Pulmonary artery endothelial cell (primary cell): ENCODE results near the gene ZDHHC24. TPM values are rescaled to one million over a fixed set of nuclear protein-coding genes. Genes with fewer than 3 reads are reported as not detected.
A peak's percentile ranks its signal among the peaks of the same experiment; 100 is the strongest.
"Not testable (repeated sequence)": the region's sequence is repeated elsewhere in the genome, so short reads cannot be mapped to it uniquely, and the experiment has no call there.

Experiments
- DNase-seq: peaks from one replicate; pipeline ENCODE4 v3.0.0-alpha.2; 2011; ENCODE audit warnings: low read depth, low spot score
- total RNA-seq: library from RNA; depleted of rRNA; stranded (reverse); fragments of >200 nt; gene quantifications from 2 replicates; pipeline ENCODE4 v1.2.3, GENCODE V29; 2014

The ZDHHC24 gene
- total RNA-seq, 1 donor from 2014 or later, result 20.2 TPM

DNA sequence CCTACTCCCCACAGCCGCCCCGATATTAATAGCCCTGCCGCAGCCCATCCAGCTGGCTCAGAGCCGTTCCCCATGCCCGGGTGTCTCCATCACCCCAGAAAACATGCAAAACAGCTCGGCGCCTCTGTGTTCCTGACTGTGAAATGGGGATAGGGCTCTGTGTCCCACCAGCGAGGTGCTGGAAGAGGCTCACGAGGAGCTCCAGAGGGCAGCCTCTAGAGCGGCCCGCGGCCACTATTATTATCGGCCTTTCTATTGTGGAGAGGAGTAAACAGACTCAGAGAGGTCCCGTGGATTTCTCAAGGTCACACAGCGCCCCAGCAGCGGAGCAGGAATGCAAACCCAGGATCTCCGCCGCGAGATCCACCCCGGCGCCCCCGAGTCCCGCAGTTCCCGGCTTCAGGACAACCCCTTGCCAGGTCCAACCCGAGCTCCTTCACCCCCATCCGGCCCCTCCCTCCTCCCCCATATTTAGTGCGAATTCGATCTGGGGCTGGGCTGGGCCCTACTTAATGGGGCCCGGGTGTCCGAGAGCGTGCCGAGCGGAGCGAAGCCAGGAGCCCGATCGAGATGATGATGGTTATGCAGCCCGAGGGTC, 619 bp upstream of the ZDHHC24 start, which contains the start of gene ACTN3:
ACTN3 (plus strand) TSS at position 536 of the 598 bp plus-strand sequence; CDS start at position 571, 35 bp downstream.
- DNase-seq, result no peak

DNA sequence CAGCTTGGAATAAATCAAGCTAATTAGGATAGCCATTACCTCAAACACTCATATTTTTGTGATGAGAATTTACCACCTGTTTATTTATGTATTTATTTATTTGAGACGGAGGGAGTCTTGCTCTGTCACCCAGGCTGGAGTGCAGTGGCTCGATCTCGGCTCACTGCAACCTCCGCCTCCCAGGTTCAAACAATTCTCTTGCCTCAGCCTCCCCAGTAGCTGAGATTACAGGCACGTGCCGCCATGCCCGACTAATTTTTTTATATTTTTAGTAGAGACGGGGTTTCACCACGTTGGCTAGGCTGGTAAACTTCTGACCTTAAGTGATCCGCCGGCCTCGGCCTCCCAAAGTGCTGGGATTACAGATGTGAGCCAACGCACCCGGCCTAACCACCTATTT, 896 bp downstream of the ZDHHC24 start:
- DNase-seq, result not testable (repeated sequence)

DNA sequence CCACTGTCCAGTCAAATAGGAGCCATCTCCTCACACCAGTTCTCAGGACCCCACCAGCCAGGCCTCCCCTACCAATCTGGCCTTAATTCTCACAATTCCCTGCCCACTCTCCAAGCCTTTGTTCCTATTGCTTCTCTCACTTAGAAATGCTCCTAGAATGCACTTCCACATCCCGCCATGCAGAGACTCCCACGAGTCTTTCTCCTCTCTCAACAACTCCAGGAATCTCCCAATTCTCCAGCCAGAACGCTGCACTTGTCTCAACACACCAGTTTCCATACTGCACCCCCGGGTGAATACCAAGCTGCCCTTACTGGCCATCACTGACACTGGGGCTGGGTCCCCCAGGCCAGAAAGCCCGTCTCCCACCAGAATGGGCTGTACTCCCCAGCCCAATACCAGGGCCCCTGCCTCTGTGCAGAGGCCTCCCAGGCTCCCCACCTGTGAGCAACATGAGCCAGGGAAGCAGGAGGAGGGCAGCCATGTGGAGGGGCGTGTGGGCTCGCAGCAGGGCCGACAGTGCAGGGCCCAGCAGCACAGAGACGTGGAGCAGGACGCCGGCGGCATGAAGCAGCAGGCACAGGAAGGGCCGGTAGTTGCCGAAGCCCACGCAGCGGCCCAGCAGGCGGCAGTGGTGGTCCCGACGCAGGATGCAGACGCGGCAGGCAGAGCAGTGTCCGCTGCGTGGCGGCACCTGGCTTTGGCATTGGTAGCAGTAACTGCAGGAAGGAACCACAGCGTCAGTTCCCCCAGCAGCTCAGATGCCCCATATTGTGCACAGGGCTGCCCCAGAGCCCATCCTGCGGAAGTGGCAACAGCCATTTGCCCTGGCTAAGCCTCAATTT, 2.4 kb downstream of the ZDHHC24 start:
- peak; percentile 41 for DNase-seq

DNA sequence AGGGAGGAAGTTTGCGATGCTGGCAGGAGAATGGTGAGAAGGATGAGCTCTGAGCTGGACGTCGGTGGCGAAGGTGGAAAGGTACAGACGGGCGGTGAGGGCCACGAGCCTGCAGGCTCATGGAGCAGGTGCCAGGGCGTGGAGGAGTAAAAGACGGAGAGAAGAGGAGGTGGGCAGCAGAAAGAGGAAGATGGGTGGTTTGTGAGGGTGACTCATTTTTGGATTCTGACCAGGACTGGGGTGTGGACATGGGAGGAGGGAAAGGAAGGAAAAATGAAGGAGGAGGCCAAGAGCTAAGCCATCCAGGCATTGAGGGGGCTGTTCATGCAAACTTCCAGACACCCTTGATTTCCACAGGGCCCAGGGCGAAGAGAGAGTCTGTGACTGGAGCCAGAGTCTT, 3.5 kb downstream of the ZDHHC24 start:
- no peak for DNase-seq

DNA sequence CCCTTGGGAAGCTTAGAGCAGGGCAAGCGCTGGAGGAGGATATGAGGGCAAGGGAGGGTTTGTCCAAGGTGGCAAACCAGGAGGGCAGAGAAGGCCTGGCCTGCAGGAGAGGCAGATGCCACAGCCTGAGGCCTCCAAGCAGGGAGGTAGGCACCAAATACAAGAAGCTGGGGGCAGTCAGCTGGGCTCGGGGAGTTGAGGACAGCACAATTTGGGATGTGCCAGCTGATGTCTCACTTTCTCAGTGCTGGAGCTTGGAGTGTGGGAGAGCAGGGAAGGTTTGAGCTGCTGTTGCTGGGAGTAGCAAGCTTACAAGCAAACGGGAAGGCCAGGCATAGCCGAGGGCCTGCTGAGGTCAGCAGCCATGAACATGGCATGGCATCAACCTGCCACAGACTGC, 4.0 kb downstream of the ZDHHC24 start:
- DNase-seq, result no peak

DNA sequence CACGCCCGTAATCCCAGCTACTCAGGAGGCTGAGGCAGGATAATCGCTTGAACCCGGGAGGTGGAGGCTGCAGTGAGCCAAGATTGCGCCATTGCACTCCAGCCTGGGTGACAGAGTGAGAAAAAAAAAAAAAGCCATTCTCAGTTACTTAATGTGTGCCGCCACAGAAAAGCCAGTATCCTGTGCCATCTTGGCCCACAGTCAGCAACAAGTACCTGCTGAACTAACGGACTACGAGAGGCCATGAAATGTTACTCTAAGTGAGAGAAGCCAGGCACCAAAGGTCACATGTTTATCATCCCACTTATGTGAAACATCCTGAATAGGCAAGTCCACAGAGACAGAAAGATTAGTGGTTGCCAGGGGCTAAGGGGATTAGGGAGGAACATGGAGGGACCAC, 5.2 kb downstream of the ZDHHC24 start:
- DNase-seq, result not testable (repeated sequence)

DNA sequence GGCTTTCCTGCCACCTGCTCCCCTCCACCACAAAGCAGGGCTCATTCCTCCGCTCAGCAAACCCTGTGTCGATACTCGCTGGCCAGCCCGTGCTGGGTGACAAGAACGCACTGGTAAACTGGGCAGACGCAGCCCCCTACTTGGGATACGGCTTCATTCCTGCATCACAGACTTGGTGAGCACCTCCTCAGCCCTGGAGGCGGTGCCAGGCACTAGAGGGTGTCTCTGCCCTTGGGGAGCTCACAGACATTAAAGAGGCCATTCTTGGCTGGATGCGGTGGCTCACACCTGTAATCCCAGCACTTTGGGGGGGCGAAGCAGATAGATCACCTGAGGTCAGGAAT, 6.0 kb downstream of the ZDHHC24 start:
- DNase-seq, result no peak

DNA sequence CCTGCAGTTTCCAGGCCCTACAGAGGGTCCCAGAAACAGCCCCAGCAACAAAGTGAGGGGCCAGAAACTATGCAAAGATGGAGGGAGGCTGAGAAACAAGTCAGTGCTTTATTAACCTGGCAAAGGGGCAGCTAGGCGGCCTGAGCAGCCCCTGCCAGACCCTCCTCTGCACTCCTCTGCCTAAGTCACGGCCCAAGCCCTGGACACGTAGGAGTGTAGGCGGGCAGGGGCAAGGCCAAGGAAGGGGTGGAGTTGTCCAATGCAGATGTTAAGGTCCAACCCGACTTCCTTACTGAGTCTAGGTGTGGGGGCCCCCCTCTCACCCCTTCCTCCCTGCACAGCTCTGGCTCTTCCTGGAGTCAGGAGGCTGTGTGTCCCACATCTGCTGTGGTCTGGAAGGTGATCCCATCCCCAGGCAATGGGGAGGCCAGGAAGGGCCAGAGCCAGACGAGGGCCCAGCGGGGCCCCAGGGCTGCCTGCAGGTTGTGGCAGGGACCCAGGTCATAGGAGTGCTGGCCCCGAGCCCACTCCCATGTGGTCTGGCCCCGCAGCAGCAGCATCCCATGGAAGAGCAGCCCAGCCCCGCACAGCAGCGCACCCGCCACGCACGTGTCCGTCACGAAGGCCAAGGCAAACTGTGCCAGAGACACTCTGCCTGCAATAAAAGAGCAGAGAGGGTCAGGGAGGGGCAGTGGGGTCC, 6.5 kb downstream of the ZDHHC24 start:
- DNase-seq, result no peak

DNA sequence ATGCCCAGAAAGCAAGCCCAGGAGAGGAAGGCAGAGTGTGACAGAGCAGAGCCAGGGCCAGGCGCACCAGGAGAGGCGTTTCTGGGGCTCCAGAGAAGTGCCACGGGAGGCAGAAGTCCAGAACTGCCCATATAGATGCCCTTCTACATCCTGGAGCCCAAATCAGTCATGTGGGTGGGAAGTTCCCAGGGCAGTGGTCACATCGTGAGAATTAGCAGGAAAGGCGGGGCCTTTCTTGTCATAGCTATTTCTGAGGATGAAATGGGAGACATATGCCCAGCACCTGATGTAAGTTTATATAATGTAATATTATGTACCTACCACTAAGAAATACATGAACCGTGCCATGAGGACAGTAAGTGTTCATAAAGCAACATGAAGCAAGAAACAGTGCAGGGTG, 13.1 kb downstream of the ZDHHC24 start:
- no peak for DNase-seq

DNA sequence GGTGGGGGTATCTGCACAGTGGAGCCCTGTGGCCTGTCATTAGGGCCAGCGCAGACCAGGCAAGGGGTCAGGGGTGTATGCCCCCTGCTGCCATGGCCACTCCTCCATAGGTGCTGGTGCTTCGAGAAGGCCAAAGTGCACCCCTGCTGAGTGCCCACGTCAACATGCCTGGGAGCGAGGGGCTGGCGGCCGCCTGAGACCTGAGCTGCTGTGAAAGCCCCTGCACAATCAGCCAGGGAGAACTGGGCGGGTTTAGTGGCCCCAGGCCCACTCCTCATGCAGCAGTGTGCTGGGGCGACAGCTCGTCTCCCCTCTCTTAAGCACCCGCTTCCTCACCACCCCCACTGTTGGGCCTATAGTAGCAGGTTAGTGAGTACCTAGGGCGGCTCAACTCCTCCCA, 14.0 kb downstream of the ZDHHC24 start:
- no peak for DNase-seq

DNA sequence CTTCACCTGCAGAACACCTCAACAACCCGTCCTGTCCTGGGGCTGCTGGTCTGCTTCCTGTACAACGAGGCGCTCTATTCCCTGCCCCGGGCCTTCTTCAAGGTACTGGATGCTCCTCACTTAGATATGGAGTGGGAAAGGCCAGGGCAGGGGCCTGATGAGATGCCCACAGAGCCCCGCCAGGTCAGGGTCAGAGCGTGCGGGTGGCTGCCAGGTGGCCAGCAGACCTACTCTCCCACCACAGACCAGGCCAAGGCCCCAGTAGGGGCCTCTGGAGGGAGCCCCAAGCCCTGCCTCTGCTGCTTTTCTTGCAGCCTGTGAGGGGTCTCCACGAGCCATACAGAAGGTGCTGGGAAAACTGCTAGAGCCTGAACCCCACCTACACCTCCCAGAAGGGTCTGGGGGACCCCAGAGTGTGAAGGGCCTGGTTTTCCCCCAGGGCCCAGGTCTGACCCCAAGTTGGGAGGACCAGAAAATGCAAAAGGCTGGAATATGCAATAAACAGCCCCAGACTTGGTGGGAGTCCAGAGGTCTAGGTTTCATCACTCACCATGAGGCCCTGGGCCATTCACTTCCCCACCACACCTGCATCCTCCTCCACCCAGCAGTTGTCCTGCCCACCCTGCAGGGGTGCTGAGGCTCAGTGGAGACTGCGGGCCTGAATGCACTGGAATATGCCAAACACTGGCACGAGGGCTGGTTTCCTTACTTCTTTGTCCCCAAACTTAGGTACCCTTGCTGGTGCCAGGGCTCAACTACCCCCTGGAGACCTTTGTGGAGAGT, 14.7 kb downstream of the ZDHHC24 start:
- DNase-seq, result no peak

DNA sequence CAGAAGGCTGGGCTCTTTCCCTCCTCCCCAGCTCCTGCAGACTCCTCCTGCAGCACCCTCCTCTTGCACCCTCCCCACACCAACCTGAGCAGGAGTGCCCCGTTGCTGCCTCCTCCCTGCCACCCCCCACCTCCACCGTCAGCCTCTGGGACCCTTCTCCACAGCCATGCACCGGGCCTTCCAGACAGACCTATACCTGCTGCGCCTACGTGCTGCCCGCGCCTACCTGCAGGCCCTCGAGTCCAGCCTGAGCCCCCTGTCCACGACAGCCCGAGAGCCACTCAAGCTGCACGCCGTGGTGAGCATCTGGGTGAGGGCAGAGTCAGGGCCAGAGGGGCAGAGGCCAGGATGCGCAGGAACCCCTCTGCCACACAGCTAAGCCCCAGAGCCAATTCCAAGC, 16.2 kb downstream of the ZDHHC24 start:
- DNase-seq, result no peak

DNA sequence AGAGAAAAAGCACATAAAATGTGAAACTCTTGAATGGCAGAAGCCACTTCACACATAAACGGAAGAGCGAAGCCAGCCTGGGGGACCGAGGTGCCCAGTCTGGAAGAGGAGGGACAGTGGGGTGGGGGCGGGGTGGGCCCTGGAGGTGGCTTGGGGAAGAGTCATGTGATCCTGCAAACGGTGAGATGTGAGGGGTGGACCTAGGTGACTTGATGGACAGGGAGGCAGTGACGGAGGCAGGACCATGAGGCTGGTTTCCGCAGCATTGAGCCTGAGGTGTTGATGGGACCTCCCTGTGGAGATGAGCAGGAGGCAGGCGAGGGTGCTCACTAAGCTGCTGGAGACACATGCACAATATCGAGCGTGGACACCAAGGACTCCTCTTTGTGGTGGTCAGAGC, 16.8 kb downstream of the ZDHHC24 start:
- no peak for DNase-seq

DNA sequence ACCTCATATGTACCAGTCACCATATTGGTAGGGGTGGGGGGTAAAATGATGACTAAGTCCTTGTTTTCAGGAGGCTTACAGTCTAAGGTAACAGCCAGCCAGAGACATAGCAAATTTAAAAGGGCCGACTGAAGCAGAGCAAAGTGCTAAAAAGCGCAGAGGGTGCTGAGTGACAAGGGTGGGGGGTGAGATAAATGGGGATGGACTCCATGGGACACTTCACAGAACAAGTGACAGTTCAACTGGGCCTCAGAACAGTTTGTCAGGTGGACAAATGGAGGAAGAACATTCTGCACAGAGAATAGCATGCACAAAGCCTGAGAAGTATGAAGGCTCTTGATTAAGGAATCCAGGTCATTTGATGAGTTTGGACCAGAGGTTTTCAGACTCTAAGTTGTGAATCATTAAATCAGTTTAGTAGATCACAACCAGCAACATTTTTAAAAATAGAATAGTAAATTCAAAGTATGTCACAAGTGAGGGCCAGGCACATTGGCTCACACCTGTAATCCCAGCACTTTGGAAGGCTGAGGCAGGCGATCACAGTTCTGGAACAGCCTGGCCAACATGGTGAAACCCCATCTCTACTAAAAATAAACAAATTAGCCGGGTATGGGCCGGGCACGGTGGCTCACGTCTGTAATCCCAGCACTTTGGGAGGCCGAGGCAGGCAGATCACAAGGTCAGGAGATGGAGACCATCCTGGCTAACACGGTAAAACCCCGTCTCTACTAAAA, 21.4 kb downstream of the ZDHHC24 start:
- DNase-seq, result no peak

DNA sequence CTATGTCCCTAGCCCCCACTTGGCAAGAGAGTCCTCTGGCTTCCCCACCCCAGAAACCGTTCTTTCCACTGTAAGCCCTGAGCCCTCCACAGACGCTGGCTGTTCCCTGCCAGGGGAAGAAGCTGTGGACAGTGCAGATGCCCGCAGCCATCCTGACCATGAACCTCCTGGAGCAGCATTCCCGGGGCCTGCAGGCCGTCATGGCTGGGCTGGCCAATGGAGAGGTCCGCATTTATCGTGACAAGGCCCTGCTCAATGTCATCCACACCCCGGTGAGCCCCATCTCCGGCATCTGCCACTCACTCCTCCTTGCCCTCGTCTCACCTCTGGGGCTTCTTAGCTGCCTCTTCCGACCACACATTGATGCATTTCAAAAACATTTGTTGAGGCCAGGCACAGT, 22.2 kb downstream of the ZDHHC24 start:
- no peak for DNase-seq

DNA sequence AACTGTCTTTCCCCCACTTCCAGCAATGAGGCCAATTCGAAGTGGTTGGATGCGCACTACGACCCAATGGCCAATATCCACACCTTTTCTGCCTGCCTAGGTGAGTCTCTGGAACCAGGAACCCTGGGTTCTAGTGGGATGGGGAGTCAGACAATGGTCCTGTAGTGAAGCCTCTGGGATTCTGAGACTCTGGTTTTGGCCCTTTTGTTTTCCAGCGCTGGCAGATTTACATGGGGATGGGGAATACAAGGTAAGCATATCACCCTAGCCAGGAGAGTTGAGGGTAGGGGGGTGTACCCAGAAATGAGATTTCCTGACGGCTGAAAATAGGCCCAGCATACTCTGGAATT, 34.9 kb downstream of the ZDHHC24 start:
- DNase-seq, result no peak

DNA sequence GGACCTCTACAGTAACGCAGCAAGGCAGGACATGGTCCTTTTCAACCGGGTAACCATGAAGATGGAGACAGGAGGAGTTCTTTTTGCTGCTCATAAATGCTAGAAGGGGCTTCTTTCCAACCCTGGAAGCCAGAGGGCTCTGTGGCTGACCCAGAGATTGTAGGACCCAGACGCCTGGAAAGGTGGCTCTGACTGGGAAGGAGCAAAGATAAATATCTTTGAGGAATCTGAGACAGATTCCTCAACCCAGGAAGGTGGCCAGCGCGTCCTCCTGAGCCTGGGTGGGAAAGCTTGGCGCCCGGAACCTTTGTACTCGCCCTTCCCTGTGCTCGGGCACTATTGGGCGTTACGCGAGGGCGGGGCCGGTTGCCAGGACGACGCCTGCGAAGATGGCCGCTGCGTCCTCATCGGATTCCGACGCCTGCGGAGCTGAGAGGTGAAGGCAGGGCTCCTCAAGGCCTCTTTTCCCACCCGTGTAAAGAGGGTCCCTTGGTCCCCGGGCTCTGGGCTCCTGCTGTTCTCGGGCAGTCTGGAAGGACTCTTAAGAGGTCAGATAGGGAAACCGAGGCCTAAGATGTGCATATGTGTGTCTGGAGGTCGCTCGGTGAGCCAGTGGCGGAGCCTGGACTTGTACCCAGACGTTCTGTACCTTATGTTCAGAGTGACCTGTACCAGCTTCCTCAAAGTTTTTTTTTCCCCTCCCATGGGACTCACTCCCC, 35.4 kb downstream of the ZDHHC24 start, which contains the start of gene BBS1:
BBS1 (plus strand) TSS at position 365 of the 719 bp plus-strand sequence; CDS start at position 390, 25 bp downstream.
- DNase-seq, result peak; percentile 22

DNA sequence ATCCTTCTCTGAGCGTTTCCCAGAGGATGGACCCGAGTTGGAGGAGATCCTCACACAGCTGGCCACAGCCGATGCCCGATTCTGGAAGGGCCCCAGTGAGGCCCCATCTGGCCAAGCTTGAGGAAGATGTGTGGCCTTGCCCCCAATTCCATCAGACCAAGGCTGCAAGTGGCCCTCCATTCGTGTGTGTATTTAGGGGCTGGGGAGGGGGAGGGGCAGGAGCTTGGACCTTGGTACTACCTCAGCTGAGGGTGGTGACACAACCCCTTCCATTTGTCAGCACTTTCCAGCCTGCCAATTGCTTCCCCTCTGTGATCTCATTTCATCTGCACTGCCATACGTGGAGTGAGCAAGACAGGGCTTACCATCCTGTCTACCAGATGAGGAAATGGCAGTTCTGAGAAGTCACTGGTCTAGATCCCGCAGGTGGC, 36.7 kb downstream of the ZDHHC24 start:
- DNase-seq, result no peak

DNA sequence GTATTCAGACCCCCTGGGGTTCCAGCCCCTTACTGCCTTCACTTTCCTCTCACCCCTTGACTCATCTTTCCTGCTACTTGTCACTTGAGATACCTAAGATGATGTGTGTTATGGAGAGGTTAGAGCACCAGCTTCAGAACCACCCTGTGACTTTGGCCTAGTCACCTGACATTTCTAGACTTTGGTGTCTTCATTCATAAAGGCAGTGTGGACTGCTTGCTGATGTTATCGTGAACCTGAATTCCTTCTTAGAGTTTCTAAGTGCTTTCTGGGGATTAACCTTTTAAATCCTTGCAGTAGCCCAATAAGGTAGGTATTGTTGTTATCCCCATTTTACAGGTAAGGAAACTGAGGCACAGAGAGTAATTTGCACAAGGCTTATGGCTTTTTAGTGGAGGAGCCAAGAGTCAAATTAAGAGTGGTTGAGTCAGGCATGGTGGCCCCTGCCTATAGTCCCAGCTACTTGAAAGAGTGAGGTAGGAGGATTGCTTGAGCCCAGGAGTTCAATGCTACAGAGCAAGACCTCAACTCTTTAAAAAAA, 40.5 kb downstream of the ZDHHC24 start:
- DNase-seq, result no peak

DNA sequence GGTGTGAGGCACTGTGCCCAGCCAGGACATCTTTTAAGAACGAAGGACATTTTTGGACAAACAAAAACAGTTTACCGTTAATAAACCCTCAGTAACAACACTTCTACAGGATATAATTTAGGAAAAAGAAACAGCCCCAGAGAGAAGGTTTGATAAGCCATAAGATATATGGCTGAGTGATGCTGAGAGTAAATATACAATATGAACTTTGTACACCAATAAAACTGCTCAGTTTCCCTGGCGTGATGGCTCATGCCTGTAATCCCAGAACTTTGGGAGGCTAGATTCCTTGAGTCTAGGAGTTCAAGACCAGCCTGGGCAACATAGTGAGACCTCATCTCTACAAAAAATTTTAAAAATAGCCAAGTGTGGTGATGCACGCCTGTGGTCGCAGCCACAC, 47.3 kb downstream of the ZDHHC24 start:
- DNase-seq, result no peak
